MM.1S (cell line): ENCODE measurements around the gene GATAD2A.
"Not testable (repeated sequence)": the region's sequence is repeated elsewhere in the genome, so short reads cannot be mapped to it uniquely, and the experiment has no call there.

Source experiments
- DNase-seq: peaks from one replicate; pipeline ENCODE4 v3.0.0-alpha.2; 2015
- H2AFZ ChIP-seq: fragments of 300-600 bp; sonication (generic); 2 replicates; pipeline ENCODE4 v1.6.0; 2016; ENCODE audit warnings: antibody characterized with exemption, low read length
- H3F3A ChIP-seq: fragments of 300-600 bp; sonication (generic); 2 replicates; pipeline ENCODE4 v1.6.1; 2016; ENCODE audit warnings: mild to moderate bottlenecking, antibody characterized with exemption, low read length, moderate library complexity, mixed read lengths; ENCODE audit not compliant: insufficient read depth
- H3K27ac ChIP-seq: fragments of 300-600 bp; sonication (generic); 2 replicates; pipeline ENCODE4 v1.5.1; 2016; ENCODE audit warnings: mild to moderate bottlenecking, low read length
- H3K27me3 ChIP-seq: fragments of 300-600 bp; sonication (generic); replicated peaks from 2 replicates; pipeline ENCODE4 v1.6.0; 2016; ENCODE audit warnings: low read length; ENCODE audit not compliant: insufficient read depth
- H3K36me3 ChIP-seq: fragments of 300-600 bp; sonication (generic); replicated peaks from 2 replicates; pipeline ENCODE4 v1.6.1; 2016; ENCODE audit warnings: mild to moderate bottlenecking, low read length, mixed read lengths; ENCODE audit not compliant: insufficient read depth
- H3K4me1 ChIP-seq: fragments of 300-600 bp; sonication (generic); 2 replicates; pipeline ENCODE4 v1.6.1; 2016; ENCODE audit warnings: low read length, mixed read lengths
- H3K4me2 ChIP-seq: fragments of 300-600 bp; sonication (generic); 2 replicates; pipeline ENCODE4 v1.6.0; 2016; ENCODE audit warnings: low read depth, low read length
- H3K4me3 ChIP-seq: fragments of 300-600 bp; sonication (generic); 2 replicates; pipeline ENCODE4 v1.5.1; 2016; ENCODE audit warnings: low read length, mixed read lengths
- H3K79me2 ChIP-seq: fragments of 300-600 bp; sonication (generic); 2 replicates; pipeline ENCODE4 v1.6.1; 2016; ENCODE audit warnings: mixed run types, low read length, mixed read lengths
- H3K9ac ChIP-seq: fragments of 300-600 bp; sonication (generic); 2 replicates; pipeline ENCODE4 v1.6.1; 2016; ENCODE audit warnings: low read length, mixed read lengths
- H3K9me2 ChIP-seq: fragments of 300-600 bp; sonication (generic); replicated peaks from 2 replicates; pipeline ENCODE4 v1.6.1; 2016; ENCODE audit warnings: mild to moderate bottlenecking, low read length, mixed read lengths; ENCODE audit not compliant: insufficient read depth
- H3K9me3 ChIP-seq: fragments of 300-600 bp; sonication (generic); replicated peaks from 2 replicates; pipeline ENCODE4 v1.6.1; 2016; ENCODE audit warnings: mild to moderate bottlenecking, low read length, mixed read lengths; ENCODE audit not compliant: insufficient read depth
- H4K20me1 ChIP-seq: fragments of 300-600 bp; sonication (generic); 2 replicates; pipeline ENCODE4 v1.6.1; 2016; ENCODE audit warnings: mild to moderate bottlenecking, low read length, moderate library complexity, mixed read lengths; ENCODE audit not compliant: insufficient read depth
- CTCF ChIP-seq: fragments of 300-600 bp; sonication (generic); IDR thresholded peaks from 2 replicates; pipeline ENCODE4 v1.5.1; 2016; ENCODE audit warnings: antibody characterized with exemption, low read length, mixed read lengths
- EZH2 ChIP-seq: fragments of 300-600 bp; sonication (generic); optimal IDR thresholded peaks from 2 replicates; pipeline ENCODE3; 2017; ENCODE audit warnings: low read depth, mild to moderate bottlenecking, antibody characterized with exemption, low read length, mixed read lengths
- EZH2phosphoT487 ChIP-seq: fragments of 300-600 bp; sonication (generic); IDR thresholded peaks from 2 replicates; pipeline ENCODE4 v1.6.1; 2018; ENCODE audit warnings: antibody characterized with exemption, low read length

GATAD2A gene

GRCh38 chr19:19368087-19368486 is 37.4 kb upstream of the GATAD2A start:
- DNase-seq = no peak
- no peaks in the 10 kb centered on the region for H3K79me2 ChIP-seq
- no peak overlapping the region for H3K4me3 ChIP-seq
- no peaks in the 10 kb centered on the region for H3K9me3 ChIP-seq
- H3K4me2 ChIP-seq = no peak overlapping the region
- TF ChIP-seq CTCF (no peak), EZH2phosphoT487 (no peak)
- H4K20me1 ChIP-seq = no peaks in the 10 kb centered on the region
- H3K4me1 ChIP-seq = peaks cover 13% of the 10 kb centered on the region
- H3K9me2 ChIP-seq = no peaks in the 10 kb centered on the region
- H3K9ac ChIP-seq = no peak overlapping the region
- no peaks in the 10 kb centered on the region for H3K27me3 ChIP-seq
- H3F3A ChIP-seq = peaks cover 12% of the 10 kb centered on the region; the same call in 1 of the 2 replicates
- H3K27ac ChIP-seq = no peak overlapping the region
- H2AFZ ChIP-seq = no peak overlapping the region
- no peaks in the 10 kb centered on the region for H3K36me3 ChIP-seq

DNA sequence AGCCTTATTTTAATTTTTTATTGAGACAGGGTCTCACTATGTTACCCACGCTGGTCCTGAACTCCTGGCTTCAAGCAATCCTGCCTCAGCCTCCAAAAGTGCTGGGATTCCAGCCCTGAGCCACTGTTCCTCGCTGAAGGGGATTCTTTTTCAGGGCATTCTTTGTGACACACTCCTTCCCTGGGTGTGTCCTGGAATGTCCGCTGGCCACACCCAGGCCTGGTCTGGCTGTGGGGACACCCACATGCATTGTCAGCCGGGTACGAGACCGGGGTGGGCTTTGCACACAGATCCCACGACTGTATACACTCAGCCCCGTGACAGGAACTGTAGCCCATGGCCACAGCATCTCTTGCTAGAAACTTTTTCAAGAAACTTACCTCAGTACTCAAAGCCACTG is 34.4 kb upstream of the GATAD2A start:
- H3F3A ChIP-seq = peaks cover 13% of the 10 kb centered on the region; the same call in 1 of the 2 replicates
- no peaks in the 10 kb centered on the region for H3K79me2 ChIP-seq
- H3K4me2 ChIP-seq = no peak overlapping the region
- H3K4me1 ChIP-seq = peaks cover 17% of the 10 kb centered on the region
- H3K9me2 ChIP-seq = no peaks in the 10 kb centered on the region
- H3K27ac ChIP-seq = no peak overlapping the region
- TF ChIP-seq CTCF = no peak
- TF ChIP-seq EZH2 = no peak
- no peak for TF ChIP-seq EZH2phosphoT487
- H3K9me3 ChIP-seq = no peaks in the 10 kb centered on the region
- H3K27me3 ChIP-seq = no peaks in the 10 kb centered on the region
- no peak overlapping the region for H3K4me3 ChIP-seq
- H2AFZ ChIP-seq = no peak overlapping the region
- H4K20me1 ChIP-seq = no peaks in the 10 kb centered on the region
- no peak overlapping the region for H3K9ac ChIP-seq
- no peaks in the 10 kb centered on the region for H3K36me3 ChIP-seq
- DNase-seq = no peak

DNA sequence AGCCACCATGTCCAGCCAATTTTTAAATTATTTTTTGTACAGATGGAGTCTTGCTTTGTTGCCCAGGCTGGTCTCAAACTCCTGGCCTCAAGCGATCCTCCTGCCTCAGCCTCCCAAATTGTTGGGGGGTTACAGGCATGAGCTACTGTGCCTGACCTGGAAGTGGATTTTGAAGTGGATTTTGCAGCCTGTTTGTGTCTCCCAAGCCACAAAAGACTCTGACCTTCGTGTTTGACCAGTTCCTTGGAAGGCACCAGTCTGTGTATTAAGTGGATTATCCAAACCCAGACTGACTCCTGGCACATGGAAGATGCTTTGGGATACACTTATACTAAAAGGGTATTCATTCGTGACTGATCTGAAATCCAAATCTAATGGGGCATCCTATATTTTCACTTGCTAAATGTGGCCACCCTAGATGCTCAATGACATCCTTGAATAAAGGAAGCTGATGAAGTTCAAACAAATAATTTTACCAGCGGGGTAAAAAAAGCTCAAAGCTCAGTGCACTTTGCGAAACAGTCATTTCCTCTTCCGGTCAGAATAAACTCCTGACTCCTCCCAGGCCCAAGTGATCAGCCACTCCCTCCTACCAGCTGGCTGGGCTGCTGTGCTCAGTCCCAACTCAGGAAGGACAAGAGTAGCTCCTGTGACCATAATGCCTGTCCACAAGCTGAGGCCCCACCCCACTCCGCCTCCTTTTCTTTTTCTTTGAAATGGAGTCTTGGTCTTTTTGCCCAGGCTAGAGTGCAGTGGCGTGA is 32.6 kb upstream of the GATAD2A start:
- H2AFZ ChIP-seq = peak overlapping the region; percentile 96
- H3K4me2 ChIP-seq = peak overlapping the region; percentile 80
- peak overlapping the region; percentile 52 for H3K4me3 ChIP-seq
- TF ChIP-seq EZH2 = no peak
- peaks cover 10% of the 10 kb centered on the region for H3K4me1 ChIP-seq
- H3K36me3 ChIP-seq = no peaks in the 10 kb centered on the region
- peak overlapping the region; percentile 33; the same call in 1 of the 2 replicates for H3K9ac ChIP-seq
- peaks cover 13% of the 10 kb centered on the region; the same call in 1 of the 2 replicates for H3F3A ChIP-seq
- H3K9me2 ChIP-seq = no peaks in the 10 kb centered on the region
- H4K20me1 ChIP-seq = no peaks in the 10 kb centered on the region
- no peaks in the 10 kb centered on the region for H3K27me3 ChIP-seq
- no peaks in the 10 kb centered on the region for H3K79me2 ChIP-seq
- DNase-seq = peak; percentile 83
- no peaks in the 10 kb centered on the region for H3K9me3 ChIP-seq
- peak overlapping the region; percentile 74 for H3K27ac ChIP-seq

- no peak overlapping the region for H3K4me2 ChIP-seq
- H3K4me1 ChIP-seq = peaks cover 15% of the 10 kb centered on the region
- H3K9ac ChIP-seq = no peak overlapping the region
- H3F3A ChIP-seq = peaks cover 15% of the 10 kb centered on the region
- no peaks in the 10 kb centered on the region for H3K36me3 ChIP-seq
- TF ChIP-seq EZH2 (no peak), EZH2phosphoT487 (no peak), CTCF (no peak)
- H4K20me1 ChIP-seq = no peaks in the 10 kb centered on the region
- H2AFZ ChIP-seq = no peak overlapping the region
- no peaks in the 10 kb centered on the region for H3K9me2 ChIP-seq
- H3K9me3 ChIP-seq = no peaks in the 10 kb centered on the region
- H3K27me3 ChIP-seq = no peaks in the 10 kb centered on the region
- H3K79me2 ChIP-seq = no peaks in the 10 kb centered on the region
- no peak overlapping the region for H3K4me3 ChIP-seq
- no peak overlapping the region for H3K27ac ChIP-seq
- DNase-seq = no peak
These were observed 25.9 kb upstream of the GATAD2A start for GRCh38 chr19:19379527-19379926.

DNA sequence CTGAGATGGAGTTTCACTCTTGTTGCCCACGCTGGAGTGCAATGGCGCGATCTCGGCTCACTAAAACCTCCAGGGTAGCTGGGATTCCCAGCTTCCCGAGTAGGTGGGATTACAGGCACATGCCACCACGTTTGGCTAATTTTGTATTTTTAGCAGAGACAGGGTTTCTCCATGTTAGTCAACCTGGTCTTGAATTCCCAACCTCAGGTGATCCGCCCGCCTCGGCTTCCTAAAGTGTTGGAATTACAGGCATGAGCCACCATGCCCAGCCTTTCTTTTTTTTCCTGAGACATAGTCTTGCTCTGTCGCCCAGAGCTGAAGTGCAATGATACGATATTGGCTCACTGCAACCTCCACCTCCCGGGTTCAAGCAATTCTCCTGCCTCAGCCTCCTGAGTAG is 25.2 kb upstream of the GATAD2A start:
- H3F3A ChIP-seq, H4K20me1 ChIP-seq, H2AFZ ChIP-seq, H3K9me3 ChIP-seq, H3K4me2 ChIP-seq, H3K9me2 ChIP-seq, DNase-seq, H3K36me3 ChIP-seq, H3K4me3 ChIP-seq, H3K27me3 ChIP-seq, H3K9ac ChIP-seq, H3K79me2 ChIP-seq: not testable (repeated sequence)
- H3K27ac ChIP-seq = peak overlapping the region; percentile 69; the same call in 1 of the 2 replicates
- H3K4me1 ChIP-seq = peaks cover 12% of the 10 kb centered on the region
